GM19035 (cell line): ENCODE results near the gene SRGAP3.

Source experiments
- ATAC-seq: cut with Tn5 transposase; IDR thresholded peaks from one replicate; pipeline ENCODE4 v1.9.1; 2021; ENCODE audit not compliant: unreplicated experiment

SRGAP3 gene

GRCh38 chr3:9229325-9229724, 20.1 kb downstream of the SRGAP3 start:
- ATAC-seq = no peak

GRCh38 chr3:9226326-9226725, 23.1 kb downstream of the SRGAP3 start:
- ATAC-seq = no peak

- ATAC-seq = no peak
Measured at GRCh38 chr3:9225268-9225667, 24.2 kb downstream of the SRGAP3 start.

DNA sequence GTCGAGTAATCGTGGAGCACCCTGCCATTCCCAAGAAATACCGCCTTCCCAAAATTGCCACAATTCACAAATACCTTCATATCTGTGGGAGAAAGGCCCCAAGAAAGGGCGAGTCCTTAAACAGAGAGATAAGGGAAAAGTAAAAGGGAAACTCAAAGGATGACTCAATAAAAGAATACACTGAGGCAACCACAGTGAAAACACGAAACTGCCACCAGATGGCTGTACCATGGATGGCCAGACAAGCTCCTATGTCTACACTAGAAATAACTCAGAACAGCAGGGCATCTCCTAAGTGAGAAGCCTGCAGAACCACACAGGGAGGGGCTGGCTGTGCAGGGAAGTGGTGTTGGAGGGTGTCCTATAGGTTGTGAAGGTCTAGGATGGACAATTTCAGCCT, 25.0 kb downstream of the SRGAP3 start:
- peak; percentile 93 for ATAC-seq

GRCh38 chr3:9223672-9224071, 25.8 kb downstream of the SRGAP3 start:
- ATAC-seq = no peak

GRCh38 chr3:9222956-9223639, 26.3 kb downstream of the SRGAP3 start:
- ATAC-seq = no peak

GRCh38 chr3:9222049-9222448, 27.4 kb downstream of the SRGAP3 start:
- ATAC-seq = no peak

- no peak for ATAC-seq
Measured at GRCh38 chr3:9218514-9218846, 31.0 kb downstream of the SRGAP3 start.

GRCh38 chr3:9217784-9218513, 31.5 kb downstream of the SRGAP3 start:
- no peak for ATAC-seq

GRCh38 chr3:9216736-9217135, 32.7 kb downstream of the SRGAP3 start:
- no peak for ATAC-seq

DNA sequence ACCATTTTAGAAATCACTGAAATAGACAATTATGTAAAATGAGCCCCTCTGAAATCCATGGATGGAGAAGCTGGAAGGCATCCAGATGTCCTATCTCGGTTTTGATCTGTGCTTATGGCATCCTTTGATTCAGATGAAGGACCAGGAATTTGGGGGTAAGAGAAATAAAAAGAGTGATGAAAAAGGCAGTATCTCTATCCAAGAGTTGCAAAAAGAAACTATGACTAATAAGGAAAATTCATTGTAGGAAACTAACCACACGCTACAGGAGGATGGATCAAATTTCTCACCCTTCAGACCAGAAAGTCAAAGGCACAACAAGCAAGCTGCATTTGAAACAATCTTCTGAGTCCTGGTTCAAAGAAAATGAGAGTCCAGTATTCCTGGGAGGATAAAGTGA, 34.8 kb downstream of the SRGAP3 start:
- ATAC-seq = no peak

DNA sequence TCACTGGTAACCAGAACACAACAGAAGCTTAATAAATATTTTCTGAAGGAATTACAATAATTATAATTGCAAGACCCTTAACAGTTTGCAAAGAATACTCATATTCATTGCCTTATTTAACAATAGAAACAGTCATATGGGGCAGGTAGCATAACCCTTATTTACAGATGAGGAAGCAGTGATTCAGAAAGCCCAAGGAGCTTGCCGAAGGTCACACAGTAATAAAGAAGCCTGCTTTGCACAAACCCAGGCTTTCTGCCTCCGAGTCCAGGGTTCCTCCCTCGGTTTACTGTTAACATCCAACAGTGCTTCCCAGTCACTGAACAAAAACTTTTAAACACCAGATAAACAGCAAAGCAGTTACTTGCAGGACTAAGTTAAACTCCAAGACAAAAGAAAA, 35.3 kb downstream of the SRGAP3 start:
- ATAC-seq = no peak

- ATAC-seq = no peak
Measured at GRCh38 chr3:9213019-9213634, 36.3 kb downstream of the SRGAP3 start.

- no peak for ATAC-seq
Measured at GRCh38 chr3:9211155-9211950, 38.1 kb downstream of the SRGAP3 start.

GRCh38 chr3:9209777-9210176, 39.7 kb downstream of the SRGAP3 start:
- no peak for ATAC-seq

DNA sequence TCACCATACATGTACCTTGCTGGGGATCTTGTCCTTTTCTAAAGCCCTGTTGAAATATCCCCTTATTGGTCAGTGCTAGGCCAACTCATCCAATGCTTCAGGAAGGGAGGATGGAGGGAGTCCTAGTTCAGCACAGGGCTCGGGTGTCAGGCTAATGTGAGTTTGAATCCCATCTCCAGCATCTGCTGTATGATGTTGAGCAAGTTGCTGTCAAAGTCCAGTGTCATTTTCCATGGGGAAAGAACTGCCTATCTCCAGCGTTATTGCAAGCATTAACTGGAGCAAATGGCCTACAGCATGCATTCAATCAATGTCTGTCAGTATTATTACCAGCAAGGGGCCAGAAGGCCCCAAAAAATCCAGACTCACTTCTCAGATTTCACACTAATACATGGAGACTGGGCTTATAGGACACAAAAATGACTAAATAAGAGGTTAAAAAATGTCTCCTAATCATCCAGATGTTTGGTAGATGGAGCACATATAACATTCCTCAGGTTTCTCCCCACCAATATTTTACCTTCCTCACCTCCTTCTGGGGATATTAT, 40.8 kb downstream of the SRGAP3 start:
- ATAC-seq = no peak

DNA sequence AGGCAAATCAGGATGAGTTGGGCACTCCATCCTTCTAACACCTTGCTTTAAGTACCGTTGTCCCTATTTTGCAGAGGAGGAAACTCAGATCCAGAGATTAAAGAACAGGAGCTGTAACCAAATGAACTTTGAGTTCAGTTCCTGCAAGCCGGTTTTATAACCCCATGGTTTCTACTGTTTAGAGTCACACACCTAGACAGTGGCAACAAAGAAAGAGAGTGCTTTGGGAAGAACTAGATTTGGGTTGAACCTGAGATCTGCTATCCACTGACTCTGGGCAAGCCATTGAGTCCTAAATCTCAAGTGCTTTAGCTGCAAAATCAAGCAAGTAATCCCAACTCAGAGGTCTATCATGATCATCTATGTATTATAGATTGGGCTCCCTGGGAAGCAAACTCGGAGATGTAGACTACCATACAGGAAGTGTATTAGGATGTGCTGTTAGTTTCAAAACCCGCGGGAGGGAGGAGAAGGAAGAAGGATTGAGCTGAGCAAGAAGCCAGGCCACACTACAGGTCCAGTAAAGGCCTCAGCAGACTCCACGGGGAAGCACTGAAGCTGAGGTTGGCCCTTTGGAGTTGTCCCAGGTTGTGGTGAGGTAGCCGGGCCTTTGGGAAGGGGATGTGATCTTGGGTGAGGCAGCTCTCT, 42.2 kb downstream of the SRGAP3 start:
- no peak for ATAC-seq

DNA sequence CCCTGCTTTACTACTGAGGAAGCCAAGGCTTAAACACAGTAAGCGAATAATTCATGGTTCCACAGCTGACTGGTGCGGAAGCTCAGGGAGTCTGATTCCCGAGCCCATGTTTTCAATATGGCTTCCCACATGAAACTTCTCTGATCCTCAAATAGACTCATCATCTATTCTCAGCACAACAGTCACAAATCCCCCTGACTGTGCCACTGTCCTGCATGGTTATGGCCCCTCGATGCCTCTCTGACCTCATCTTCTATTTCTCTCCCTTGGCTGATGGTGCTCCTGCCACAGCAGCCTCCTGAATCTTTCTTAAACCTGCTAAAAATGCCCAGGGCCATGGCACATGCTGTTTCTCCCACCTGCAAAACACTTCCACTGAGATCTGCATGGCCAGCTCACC, 43.2 kb downstream of the SRGAP3 start:
- no peak for ATAC-seq

DNA sequence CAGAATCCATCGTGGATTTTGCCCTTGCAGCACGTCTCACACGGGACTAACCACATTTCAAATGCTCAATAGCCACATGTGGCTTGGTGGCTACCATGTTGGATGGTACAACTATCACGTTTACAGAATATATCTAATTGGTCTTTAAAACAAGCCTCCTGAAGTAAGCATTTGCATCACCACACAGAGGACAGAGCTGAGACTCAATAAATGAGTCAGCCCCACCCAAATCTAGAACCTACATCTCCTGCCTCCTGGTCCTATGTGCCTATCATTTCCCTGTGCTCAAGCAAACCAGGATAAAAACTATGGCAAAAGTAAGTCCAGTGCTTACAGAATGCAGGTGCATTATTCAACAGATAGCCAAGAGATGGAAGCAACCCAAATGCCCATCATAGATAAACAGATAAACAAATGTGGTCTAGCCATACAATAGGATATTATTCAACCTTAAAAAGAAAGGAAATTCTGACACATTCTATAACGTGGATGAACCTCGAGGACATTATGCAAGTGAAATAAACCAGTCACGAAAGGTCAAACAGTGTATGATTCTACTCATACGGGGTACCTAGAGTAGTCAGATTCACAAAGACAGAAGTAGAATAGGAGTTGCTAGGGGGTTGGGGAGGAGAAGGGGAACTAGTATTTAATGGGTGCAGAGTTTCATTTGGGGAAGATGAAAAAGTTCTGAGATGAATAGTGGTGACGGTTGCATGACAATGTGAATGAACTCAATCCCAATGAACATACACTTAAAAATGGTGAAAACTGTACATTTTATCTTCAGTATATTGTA, 43.9 kb downstream of the SRGAP3 start:
- no peak for ATAC-seq
